ENCODE results near the gene WDR44. TPM values are rescaled to one million over a fixed set of nuclear protein-coding genes. Genes with fewer than 3 reads are reported as not detected.
A peak's percentile ranks its signal among the peaks of the same experiment; 100 is the strongest.
"Not testable (repeated sequence)": the region's sequence is repeated elsewhere in the genome, so short reads cannot be mapped to it uniquely, and the experiment has no call there.

WDR44 gene
- 12.4 TPM for total RNA-seq
- long read RNA-seq, full-length matches to known transcripts: 2 of 3 reads
- long read RNA-seq, partial matches to known transcripts: 1 of 3 reads
- long read RNA-seq, other reads (novel, unspliced or antisense): 0 of 3 reads

GRCh38 chrX:118345464-118346257, at the start of gene WDR44:
WDR44 (plus strand) TSS chrX:118346106; CDS start chrX:118346504, 398 bp downstream.
- intact Hi-C loops (cut with DNase I): loop anchor here (10.0 kb wide), 1 partner anchor 79 kb away; no protein-coding TSS in a partner anchor
- ATAC-seq: peak; percentile 99

GRCh38 chrX:118305827-118306226, 40.1 kb upstream of the WDR44 start:
- DNase-seq (ENCODE audit: missing footprints); ATAC-seq; intact Hi-C loops (cut with DNase I): not testable (repeated sequence)

More at GRCh38 chrX:118345464-118346257, at the start of gene WDR44:
- DNase-seq (ENCODE audit: missing footprints): peak; percentile 96

- ATAC-seq (no peak), DNase-seq (ENCODE audit: missing footprints) (no peak)
- intact Hi-C loops (cut with DNase I): no loop called here
Measured at GRCh38 chrX:118315529-118315928, 30.4 kb upstream of the WDR44 start.

GRCh38 chrX:118324588-118324987, 21.3 kb upstream of the WDR44 start:
- intact Hi-C loops (cut with DNase I): no loop called here
- ATAC-seq (no peak), DNase-seq (ENCODE audit: missing footprints) (no peak)

GRCh38 chrX:118325453-118325852, 20.5 kb upstream of the WDR44 start:
- no peak for DNase-seq (ENCODE audit: missing footprints)

GRCh38 chrX:118329175-118329574, 16.7 kb upstream of the WDR44 start:
- ATAC-seq (no peak), DNase-seq (ENCODE audit: missing footprints) (no peak)
- intact Hi-C loops (cut with DNase I): no loop called here

More at GRCh38 chrX:118325453-118325852, 20.5 kb upstream of the WDR44 start:
- ATAC-seq: no peak
- intact Hi-C loops (cut with DNase I): no loop called here

- ATAC-seq (no peak), DNase-seq (ENCODE audit: missing footprints) (no peak)
- intact Hi-C loops (cut with DNase I): no loop called here
Measured at GRCh38 chrX:118337687-118338086, 8.2 kb upstream of the WDR44 start.

- no peak for DNase-seq (ENCODE audit: missing footprints)
- ATAC-seq: no peak
- intact Hi-C loops (cut with DNase I): no loop called here
Measured at GRCh38 chrX:118338930-118339329, 7.0 kb upstream of the WDR44 start.

GRCh38 chrX:118345045-118345463, 852 bp upstream of the WDR44 start:
- DNase-seq (ENCODE audit: missing footprints) (no peak), ATAC-seq (no peak)
- intact Hi-C loops (cut with DNase I): loop anchor here (10.0 kb wide), 1 partner anchor 80 kb away; no protein-coding TSS in a partner anchor

- intact Hi-C loops (cut with DNase I): loop anchor here (10.0 kb wide), 1 partner anchor 78 kb away; no protein-coding TSS in a partner anchor
- peak; percentile 75 for DNase-seq (ENCODE audit: missing footprints)
- ATAC-seq: peak; percentile 32
Measured at GRCh38 chrX:118346258-118347094, 570 bp downstream of the WDR44 start.

GRCh38 chrX:118347131-118347530, 1.2 kb downstream of the WDR44 start:
- DNase-seq (ENCODE audit: missing footprints): no peak
- intact Hi-C loops (cut with DNase I): loop anchor here (10.0 kb wide), 1 partner anchor 78 kb away; no protein-coding TSS in a partner anchor
- no peak for ATAC-seq

GRCh38 chrX:118347736-118348135, 1.8 kb downstream of the WDR44 start:
- intact Hi-C loops (cut with DNase I): loop anchor here (10.0 kb wide), 1 partner anchor 77 kb away; no protein-coding TSS in a partner anchor
- ATAC-seq (no peak), DNase-seq (ENCODE audit: missing footprints) (no peak)

- intact Hi-C loops (cut with DNase I): loop anchor here (10.0 kb wide), 1 partner anchor 77 kb away; no protein-coding TSS in a partner anchor
- DNase-seq (ENCODE audit: missing footprints): no peak
- ATAC-seq: no peak
Measured at GRCh38 chrX:118348186-118348810, 2.4 kb downstream of the WDR44 start.

- intact Hi-C loops (cut with DNase I): loop anchor here (10.0 kb wide), 1 partner anchor 76 kb away; no protein-coding TSS in a partner anchor
- DNase-seq (ENCODE audit: missing footprints) (no peak), ATAC-seq (no peak)
Measured at GRCh38 chrX:118349188-118349587, 3.3 kb downstream of the WDR44 start.

GRCh38 chrX:118350221-118350620, 4.3 kb downstream of the WDR44 start:
- DNase-seq (ENCODE audit: missing footprints) (no peak), ATAC-seq (no peak)
- intact Hi-C loops (cut with DNase I): no loop called here

GRCh38 chrX:118350706-118351105, 4.8 kb downstream of the WDR44 start:
- DNase-seq (ENCODE audit: missing footprints) (no peak), ATAC-seq (no peak)
- intact Hi-C loops (cut with DNase I): no loop called here

- ATAC-seq (no peak), DNase-seq (ENCODE audit: missing footprints) (no peak)
- intact Hi-C loops (cut with DNase I): no loop called here
Measured at GRCh38 chrX:118352566-118352965, 6.7 kb downstream of the WDR44 start.

GRCh38 chrX:118353081-118353850, 7.4 kb downstream of the WDR44 start:
- no peak for ATAC-seq
- intact Hi-C loops (cut with DNase I): no loop called here
- no peak for DNase-seq (ENCODE audit: missing footprints)

All from Right ventricle myocardium inferior (tissue), 1 donor.